GM18498 (cell line): ENCODE data around the gene TMEM150C.
"Not testable (repeated sequence)": the region's sequence is repeated elsewhere in the genome, so short reads cannot be mapped to it uniquely, and the experiment has no call there.

Experiments used
- ATAC-seq: cut with Tn5 transposase; IDR thresholded peaks from one replicate; pipeline ENCODE4 v1.9.1; 2021; ENCODE audit warnings: mild to moderate bottlenecking, moderate library complexity; ENCODE audit not compliant: unreplicated experiment

TMEM150C gene

GRCh38 chr4:82479562-82479961, 82.2 kb downstream of the TMEM150C start:
- no peak for ATAC-seq

GRCh38 chr4:82477469-82477868, 84.3 kb downstream of the TMEM150C start:
- ATAC-seq = not testable (repeated sequence)

GRCh38 chr4:82475931-82476330, 85.9 kb downstream of the TMEM150C start:
- ATAC-seq = not testable (repeated sequence)

GRCh38 chr4:82473621-82474164, 88.1 kb downstream of the TMEM150C start:
- ATAC-seq = no peak

GRCh38 chr4:82473080-82473479, 88.7 kb downstream of the TMEM150C start:
- ATAC-seq = not testable (repeated sequence)

- ATAC-seq = no peak
Measured at GRCh38 chr4:82469791-82470345, 91.9 kb downstream of the TMEM150C start.

- no peak for ATAC-seq
Measured at GRCh38 chr4:82467471-82467870, 94.3 kb downstream of the TMEM150C start.

- no peak for ATAC-seq
Measured at GRCh38 chr4:82463221-82463620, 98.6 kb downstream of the TMEM150C start.

GRCh38 chr4:82462415-82462831, 99.4 kb downstream of the TMEM150C start:
- ATAC-seq = peak; percentile 84

- ATAC-seq = no peak
Measured at GRCh38 chr4:82461710-82462109, 100.1 kb downstream of the TMEM150C start.

- ATAC-seq = no peak
Measured at GRCh38 chr4:82458729-82459128, 103.1 kb downstream of the TMEM150C start.

- no peak for ATAC-seq
Measured at GRCh38 chr4:82457266-82457665, 104.5 kb downstream of the TMEM150C start.

- ATAC-seq = no peak
Measured at GRCh38 chr4:82452026-82452425, 109.8 kb downstream of the TMEM150C start.

- ATAC-seq = no peak
Measured at GRCh38 chr4:82450966-82451755, 110.6 kb downstream of the TMEM150C start.

GRCh38 chr4:82447886-82448285, 113.9 kb downstream of the TMEM150C start:
- ATAC-seq = no peak

- no peak for ATAC-seq
Measured at GRCh38 chr4:82439088-82439487, 122.7 kb downstream of the TMEM150C start.

GRCh38 chr4:82437285-82438005, 124.3 kb downstream of the TMEM150C start:
- ATAC-seq = no peak

GRCh38 chr4:82436780-82437179, 125.0 kb downstream of the TMEM150C start:
- ATAC-seq = no peak

- ATAC-seq = no peak
Measured at GRCh38 chr4:82436130-82436529, 125.7 kb downstream of the TMEM150C start.

- no peak for ATAC-seq
Measured at GRCh38 chr4:82434949-82435348, 126.8 kb downstream of the TMEM150C start.

- no peak for ATAC-seq
Measured at GRCh38 chr4:82433791-82434190, 128.0 kb downstream of the TMEM150C start.
